Esophagus muscularis mucosa (tissue), 3 donors: ENCODE data around the gene PKHD1.

Experiments
- POLR2A ChIP-seq: fragments of 450-650 bp; IDR thresholded peaks from one replicate; pipeline ENCODE4 v1.6.1; 2017; ENCODE audit warnings: antibody characterized with exemption, moderate library complexity, mild to moderate bottlenecking, low read depth
- POLR2AphosphoS5 ChIP-seq, 2 donors: sonication (generic); formaldehyde crosslinking; IDR thresholded peaks; one replicate each; pipeline ENCODE4 v1.6.1; 2017; ENCODE audit warnings: antibody characterized with exemption in 2 of 2
- TF ChIP-seq, protein P1 (sequence below), 3 experiments: fragments of 200-600 bp in 2 of 3; fragments of 450-650 bp in 1 of 3; sonication (generic) in 2 of 3; IDR thresholded peaks; one replicate each; pipeline ENCODE4 v1.5.1; 2017 to 2019; ENCODE audit warnings: antibody characterized with exemption in 3 of 3, mild to moderate bottlenecking in 2 of 3, moderate library complexity in 1 of 3

DNA sequence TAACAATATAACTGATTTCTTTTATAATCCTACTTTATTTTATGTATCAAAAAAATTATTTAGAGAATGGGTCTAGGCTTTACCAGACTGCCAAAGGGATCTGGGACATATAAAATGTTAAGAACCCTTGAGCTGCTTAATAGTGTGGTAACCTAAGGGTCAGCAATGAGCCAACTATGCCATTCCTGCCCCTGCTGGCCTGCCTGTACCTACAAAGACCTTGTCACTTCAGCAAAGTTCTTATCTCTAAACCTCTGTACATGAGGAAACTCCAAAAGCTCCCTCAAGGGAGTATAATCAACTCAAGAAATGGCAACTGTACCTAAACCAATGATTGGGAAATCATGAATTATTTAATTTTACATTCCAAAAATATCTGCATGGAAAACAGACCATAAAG, 266.9 kb downstream of the PKHD1 start:
- TF ChIP-seq POLR2AphosphoS5 (IDR thresholded peaks at IDR 0.05): no peak
- TF ChIP-seq, protein P1, sequence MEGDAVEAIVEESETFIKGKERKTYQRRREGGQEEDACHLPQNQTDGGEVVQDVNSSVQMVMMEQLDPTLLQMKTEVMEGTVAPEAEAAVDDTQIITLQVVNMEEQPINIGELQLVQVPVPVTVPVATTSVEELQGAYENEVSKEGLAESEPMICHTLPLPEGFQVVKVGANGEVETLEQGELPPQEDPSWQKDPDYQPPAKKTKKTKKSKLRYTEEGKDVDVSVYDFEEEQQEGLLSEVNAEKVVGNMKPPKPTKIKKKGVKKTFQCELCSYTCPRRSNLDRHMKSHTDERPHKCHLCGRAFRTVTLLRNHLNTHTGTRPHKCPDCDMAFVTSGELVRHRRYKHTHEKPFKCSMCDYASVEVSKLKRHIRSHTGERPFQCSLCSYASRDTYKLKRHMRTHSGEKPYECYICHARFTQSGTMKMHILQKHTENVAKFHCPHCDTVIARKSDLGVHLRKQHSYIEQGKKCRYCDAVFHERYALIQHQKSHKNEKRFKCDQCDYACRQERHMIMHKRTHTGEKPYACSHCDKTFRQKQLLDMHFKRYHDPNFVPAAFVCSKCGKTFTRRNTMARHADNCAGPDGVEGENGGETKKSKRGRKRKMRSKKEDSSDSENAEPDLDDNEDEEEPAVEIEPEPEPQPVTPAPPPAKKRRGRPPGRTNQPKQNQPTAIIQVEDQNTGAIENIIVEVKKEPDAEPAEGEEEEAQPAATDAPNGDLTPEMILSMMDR (IDR thresholded peaks at IDR 0.05): no peak
- TF ChIP-seq POLR2A: no peak
